Measurements from ENCODE around the gene FAM149B1.

FAM149B1 gene

GRCh38 chr10:73174148-73174925 is 6.4 kb downstream of the FAM149B1 start:
- no peak for DNase-seq (ENCODE audit: low spot score)

GRCh38 chr10:73182568-73182967 is 14.6 kb downstream of the FAM149B1 start:
- DNase-seq (ENCODE audit: low spot score), result no peak

DNA sequence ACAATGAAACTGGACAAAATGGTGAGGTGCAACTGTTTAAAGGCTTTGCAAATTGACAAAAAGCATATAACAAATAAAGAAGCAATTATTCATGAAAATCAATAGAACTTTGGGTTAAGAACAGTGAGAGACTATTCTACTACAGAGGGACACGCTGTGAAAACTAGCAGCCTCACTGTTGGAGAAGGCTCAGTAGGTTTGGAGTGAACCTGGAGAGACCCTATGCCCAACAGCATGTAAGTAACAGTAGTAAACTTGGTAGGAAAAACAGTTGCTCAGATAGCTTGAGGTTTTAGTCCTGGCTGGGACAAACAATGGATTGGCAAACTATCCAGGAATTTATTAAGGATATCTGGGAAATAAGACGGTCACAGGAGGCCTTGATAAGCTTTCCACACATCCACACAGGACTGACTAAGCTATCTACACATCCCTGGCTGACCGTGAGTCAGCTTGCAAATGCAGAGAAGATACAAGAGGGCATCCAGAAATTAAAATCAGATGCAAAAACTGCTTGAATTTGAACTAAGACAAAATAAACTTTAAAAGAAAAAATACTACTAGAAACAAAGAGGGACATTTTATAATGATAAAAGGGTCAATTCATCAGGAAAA is 15.9 kb downstream of the FAM149B1 start:
- DNase-seq (ENCODE audit: low spot score), result no peak

- peak; percentile 79 for DNase-seq (ENCODE audit: low spot score)
These were observed 18.3 kb downstream of the FAM149B1 start for GRCh38 chr10:73186266-73186665.

DNA sequence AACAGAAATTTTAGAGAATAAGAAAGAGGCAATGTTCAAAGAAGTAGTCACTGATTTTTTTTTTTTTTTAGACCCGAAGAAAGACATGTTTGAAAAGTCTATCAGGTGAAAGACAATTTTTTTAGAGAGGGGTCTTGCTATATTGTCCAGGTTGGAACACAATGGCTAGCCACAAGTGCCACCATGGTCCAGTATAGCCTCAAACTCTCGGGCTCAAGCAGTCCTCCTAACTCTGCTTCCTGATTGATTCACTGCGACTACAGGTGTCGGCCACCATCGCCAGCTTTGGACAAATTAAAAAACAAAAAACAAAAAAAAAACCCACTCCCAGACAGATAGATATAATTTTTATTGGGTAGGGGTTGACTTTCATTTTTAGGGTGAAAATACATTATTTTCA is 22.3 kb downstream of the FAM149B1 start:
- no peak for DNase-seq (ENCODE audit: low spot score)

- DNase-seq (ENCODE audit: low spot score), result no peak
These were observed 37.2 kb downstream of the FAM149B1 start for GRCh38 chr10:73205081-73205480.

DNA sequence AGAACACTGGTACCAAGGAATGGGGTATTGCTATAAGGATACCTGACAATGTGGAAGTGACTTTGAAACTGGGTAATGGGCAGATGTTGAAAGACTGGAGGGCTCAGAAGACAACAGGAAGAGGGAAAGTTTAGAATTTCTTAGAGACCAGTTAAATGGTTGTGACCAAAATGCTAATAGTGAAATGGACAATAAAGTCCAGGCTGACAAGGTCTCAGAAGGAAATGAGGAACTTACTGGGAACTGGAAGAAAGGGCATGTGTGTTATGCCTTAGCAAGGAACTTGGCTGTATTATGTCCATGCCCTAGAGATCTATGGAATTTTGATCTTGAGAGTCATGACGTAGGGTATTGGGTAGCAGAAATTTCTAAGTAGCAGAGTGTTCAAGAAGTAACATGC is 38.0 kb downstream of the FAM149B1 start:
- DNase-seq (ENCODE audit: low spot score), result no peak

DNA sequence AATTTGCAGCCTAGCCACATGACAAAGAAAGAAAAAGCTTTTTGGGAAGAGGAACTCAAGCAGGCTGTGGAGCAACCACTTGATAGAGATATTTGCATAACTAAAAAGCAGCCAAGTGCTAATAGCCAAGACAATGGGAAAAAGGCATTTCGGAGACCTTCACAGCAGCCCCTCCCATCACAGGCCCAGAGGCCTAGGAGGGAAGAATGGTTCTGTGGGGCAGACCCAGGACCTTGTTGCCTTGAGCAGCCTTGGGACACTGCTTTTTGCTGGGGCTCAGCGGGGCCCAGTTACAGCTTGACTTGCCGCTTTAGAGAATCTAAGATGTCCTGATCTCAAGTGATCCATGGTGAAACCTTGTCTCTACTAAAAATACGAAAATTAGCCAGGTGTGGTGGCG is 38.5 kb downstream of the FAM149B1 start:
- DNase-seq (ENCODE audit: low spot score), result no peak

- no peak for DNase-seq (ENCODE audit: low spot score)
These were observed 40.0 kb downstream of the FAM149B1 start for GRCh38 chr10:73207883-73208282.

- no peak for DNase-seq (ENCODE audit: low spot score)
These were observed 41.8 kb downstream of the FAM149B1 start for GRCh38 chr10:73209705-73210104.

GRCh38 chr10:73210395-73211105 is 42.6 kb downstream of the FAM149B1 start:
- no peak for DNase-seq (ENCODE audit: low spot score)

DNA sequence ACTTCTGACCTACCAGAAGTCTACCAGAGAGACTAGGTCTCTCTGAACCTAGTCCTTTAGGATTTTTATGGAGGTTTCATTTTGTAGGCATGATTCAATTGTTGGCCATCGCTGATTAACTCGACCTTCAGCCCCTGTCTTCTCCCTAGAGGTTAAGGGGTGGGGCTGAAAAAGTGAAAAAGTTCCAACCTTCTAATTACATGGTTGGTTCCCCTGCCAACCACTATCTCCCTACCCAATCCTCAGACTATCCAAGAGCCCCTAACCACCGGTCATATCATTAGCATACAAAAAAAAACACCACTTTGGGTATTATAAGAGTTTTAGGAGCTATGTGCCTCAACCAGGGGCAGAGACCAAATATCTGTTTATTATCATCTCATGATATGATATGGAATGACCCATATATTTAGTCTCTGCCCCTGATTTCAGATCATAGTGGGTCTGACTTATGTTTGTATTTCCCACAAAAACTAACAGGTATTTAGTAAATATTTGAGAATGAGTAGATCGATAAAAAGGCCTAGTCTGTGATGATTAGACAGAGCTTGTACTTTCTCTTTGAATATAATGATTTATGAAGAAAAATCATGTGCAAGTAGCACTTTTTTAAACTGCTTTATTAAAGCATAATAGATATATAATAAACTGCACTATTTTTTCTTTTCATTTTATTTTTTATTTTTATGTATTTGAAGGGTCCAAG is 43.3 kb downstream of the FAM149B1 start:
- DNase-seq (ENCODE audit: low spot score), result no peak

DNA sequence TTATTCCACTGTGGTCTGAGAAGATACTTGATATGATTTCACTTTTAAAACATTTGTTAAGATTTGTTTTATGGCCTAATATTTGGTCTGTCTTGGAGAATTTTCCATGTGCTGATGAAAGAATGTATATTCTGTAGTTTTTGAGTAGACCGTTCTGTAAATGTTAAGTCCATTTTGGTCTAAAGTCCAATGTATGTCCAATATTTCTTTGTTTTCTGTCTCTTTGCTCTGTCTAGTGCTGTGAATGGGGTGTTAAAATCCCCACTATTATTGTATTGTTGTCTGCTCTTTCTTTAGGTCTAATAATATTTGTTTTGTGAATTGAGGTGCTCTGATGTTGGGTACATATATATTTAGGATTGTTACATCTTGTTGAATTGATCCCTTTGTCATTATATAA is 47.8 kb downstream of the FAM149B1 start:
- no peak for DNase-seq (ENCODE audit: low spot score)

DNA sequence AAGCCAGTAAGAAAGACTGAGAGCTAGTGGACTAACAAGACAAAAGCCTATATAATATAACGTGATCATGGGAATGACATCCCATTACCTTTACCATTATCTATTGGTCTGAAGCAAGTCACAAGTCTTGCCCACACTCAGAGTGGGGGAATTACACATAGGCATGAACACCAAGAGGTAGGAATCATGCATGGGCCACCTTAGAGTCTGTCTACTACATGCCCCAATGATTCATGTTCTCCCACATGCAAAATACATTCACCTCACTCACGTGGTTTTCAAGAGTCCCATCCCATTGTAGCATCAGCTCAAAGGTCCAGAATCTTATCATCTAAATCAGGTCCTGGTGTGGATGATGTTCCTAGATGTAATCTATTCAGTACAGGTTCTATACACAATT is 49.7 kb downstream of the FAM149B1 start:
- no peak for DNase-seq (ENCODE audit: low spot score)

DNA sequence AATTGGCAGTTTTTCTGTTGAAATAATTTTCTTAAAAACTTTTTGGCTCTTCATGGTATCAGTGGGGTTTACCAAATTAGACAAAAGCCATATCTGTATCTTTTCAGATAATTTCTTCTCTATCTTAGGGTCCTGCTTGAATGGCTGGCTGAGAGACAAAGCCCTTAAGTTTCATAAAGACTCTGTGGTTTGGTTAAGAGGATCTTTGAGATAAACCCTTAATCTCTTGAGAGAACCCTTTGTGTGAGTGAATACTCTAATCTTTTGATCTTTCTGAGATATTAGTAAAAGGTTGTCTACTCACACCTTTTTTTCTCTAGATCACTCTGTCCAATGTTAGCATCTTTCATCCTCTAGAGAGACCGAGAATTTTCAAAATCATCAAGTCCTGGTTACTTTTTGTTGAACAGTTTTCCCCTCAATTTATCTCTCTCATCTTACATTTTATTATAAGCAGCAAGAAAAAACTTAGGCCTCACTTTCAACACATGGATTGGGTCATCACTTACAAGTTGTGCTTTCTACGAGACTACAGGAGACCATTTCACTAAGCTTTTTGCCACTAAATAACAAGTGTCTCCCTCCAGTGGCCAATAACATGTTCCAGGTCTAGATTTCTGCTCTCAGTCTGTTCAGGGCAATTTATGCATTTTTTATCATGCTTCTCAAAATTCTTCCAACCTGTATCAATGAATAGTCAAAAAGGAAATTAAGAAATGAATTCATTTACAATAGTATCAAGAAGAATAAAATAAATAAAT is 50.7 kb downstream of the FAM149B1 start:
- no peak for DNase-seq (ENCODE audit: low spot score)

GRCh38 chr10:73219384-73219783 is 51.5 kb downstream of the FAM149B1 start:
- no peak for DNase-seq (ENCODE audit: low spot score)

GRCh38 chr10:73220989-73221388 is 53.1 kb downstream of the FAM149B1 start:
- no peak for DNase-seq (ENCODE audit: low spot score)

DNA sequence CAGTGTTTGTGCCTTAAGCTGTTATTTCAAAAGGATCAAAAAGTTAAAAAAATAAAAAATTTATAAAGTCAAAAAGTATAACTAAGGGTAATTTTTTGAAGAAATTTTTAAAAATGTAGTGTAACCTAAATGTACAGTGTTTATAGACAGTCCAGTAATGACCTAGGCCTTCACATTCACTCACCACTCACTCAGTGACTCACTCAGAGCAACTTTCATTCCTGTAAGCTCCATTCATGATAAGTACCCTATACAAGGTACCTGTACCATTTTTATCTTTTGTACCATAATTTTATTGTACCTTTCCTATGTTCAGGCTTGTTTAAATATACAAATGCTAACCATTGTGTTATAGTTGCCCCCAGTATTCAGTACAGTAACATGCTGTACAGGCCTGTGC is 57.6 kb downstream of the FAM149B1 start:
- DNase-seq (ENCODE audit: low spot score), result no peak

DNA sequence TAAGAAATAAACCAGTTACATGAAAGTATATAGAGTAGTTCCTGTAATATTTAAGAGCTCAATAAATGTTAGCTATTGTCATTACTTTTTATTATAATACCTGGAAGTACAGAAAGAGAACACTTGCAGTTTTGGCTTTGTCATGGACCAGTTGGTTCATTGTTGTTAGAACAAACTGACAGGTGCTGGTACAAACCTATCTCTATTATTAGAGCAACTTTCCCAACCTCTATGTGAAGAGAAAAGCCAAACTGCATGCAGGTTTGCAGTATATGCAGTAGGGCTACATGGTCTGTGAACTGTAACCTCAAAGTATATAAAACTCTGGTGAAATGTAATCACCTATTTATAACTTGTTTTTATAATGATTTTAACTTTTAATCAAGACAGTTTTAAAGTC is 58.7 kb downstream of the FAM149B1 start:
- DNase-seq (ENCODE audit: low spot score), result no peak

- no peak for DNase-seq (ENCODE audit: low spot score)
These were observed 60.3 kb downstream of the FAM149B1 start for GRCh38 chr10:73228247-73228646.

GRCh38 chr10:73229567-73229966 is 61.6 kb downstream of the FAM149B1 start:
- no peak for DNase-seq (ENCODE audit: low spot score)

- no peak for DNase-seq (ENCODE audit: low spot score)
These were observed 65.0 kb downstream of the FAM149B1 start for GRCh38 chr10:73232887-73233286.

All from pons (tissue), 1 donor.